Osteoblast (primary cell): ENCODE results near the gene OAS1. TPM values are rescaled to one million over a fixed set of nuclear protein-coding genes. Genes with fewer than 3 reads are reported as not detected.

ENCODE experiments used
- DNase-seq: peaks from one replicate; pipeline ENCODE4 v3.0.0; 2011; ENCODE audit warnings: low spot score, mixed read lengths; ENCODE audit not compliant: insufficient read length; ENCODE audit errors: missing footprints
- H2AFZ ChIP-seq: 2 replicates; pipeline ENCODE4 v1.6.0; 2011; ENCODE audit warnings: mild to moderate bottlenecking, low read length
- H3K27ac ChIP-seq: 2 replicates; pipeline ENCODE4 v1.5.1; 2011; ENCODE audit warnings: mild to moderate bottlenecking, low read depth, low read length, moderate library complexity
- H3K27me3 ChIP-seq: 2 replicates; pipeline ENCODE4 v1.6.0; 2012; ENCODE audit warnings: mild to moderate bottlenecking, control low read depth, inconsistent platforms, low read length, moderate library complexity; ENCODE audit not compliant: insufficient read depth
- H3K36me3 ChIP-seq: 2 replicates; pipeline ENCODE4 v1.5.1; 2011; ENCODE audit warnings: mild to moderate bottlenecking, low read length, control low read depth, moderate library complexity; ENCODE audit not compliant: insufficient read depth
- H3K4me1 ChIP-seq: 2 replicates; pipeline ENCODE4 v1.5.1; 2011; ENCODE audit warnings: mild to moderate bottlenecking, low read length, control low read depth, moderate library complexity; ENCODE audit not compliant: insufficient read depth
- H3K4me2 ChIP-seq: 2 replicates; pipeline ENCODE4 v1.6.0; 2011; ENCODE audit warnings: mild to moderate bottlenecking, low read length; ENCODE audit not compliant: insufficient read depth
- H3K4me3 ChIP-seq: fragments of 200-600 bp; sonication (generic); 3 replicates; pipeline ENCODE4 v1.5.1; 2012; ENCODE audit warnings: mild to moderate bottlenecking, low read length, inconsistent platforms; ENCODE audit not compliant: insufficient read depth
- H3K79me2 ChIP-seq: 2 replicates; pipeline ENCODE4 v1.6.0; 2012; ENCODE audit warnings: mild to moderate bottlenecking, low read length, control low read depth, inconsistent platforms; ENCODE audit not compliant: insufficient read depth
- H3K9me3 ChIP-seq: 2 replicates; pipeline ENCODE4 v1.5.1; 2011; ENCODE audit warnings: low read depth, low read length, control low read depth
- H4K20me1 ChIP-seq: 2 replicates; pipeline ENCODE4 v1.6.0; 2012; ENCODE audit warnings: mild to moderate bottlenecking, low read length, control low read depth; ENCODE audit not compliant: insufficient read depth
- total RNA-seq: library from RNA; depleted of rRNA; stranded (reverse); fragments of >200 nt; gene quantifications from 2 replicates; pipeline ENCODE4 v1.2.3, GENCODE V29; 2012
- TF ChIP-seq, protein P1 (sequence below): IDR thresholded peaks from 2 replicates; pipeline ENCODE4 v1.5.1; 2011; ENCODE audit warnings: mild to moderate bottlenecking, low read depth, low read length, moderate library complexity; ENCODE audit errors: extremely low read depth

OAS1 gene
- total RNA-seq, 1 donor, result 3.6 TPM

GRCh38 chr12:112904571-112904970 is 2.2 kb upstream of the OAS1 start:
- H3K79me2 ChIP-seq, result no peaks in the 10 kb centered on the region
- TF ChIP-seq, protein P1, sequence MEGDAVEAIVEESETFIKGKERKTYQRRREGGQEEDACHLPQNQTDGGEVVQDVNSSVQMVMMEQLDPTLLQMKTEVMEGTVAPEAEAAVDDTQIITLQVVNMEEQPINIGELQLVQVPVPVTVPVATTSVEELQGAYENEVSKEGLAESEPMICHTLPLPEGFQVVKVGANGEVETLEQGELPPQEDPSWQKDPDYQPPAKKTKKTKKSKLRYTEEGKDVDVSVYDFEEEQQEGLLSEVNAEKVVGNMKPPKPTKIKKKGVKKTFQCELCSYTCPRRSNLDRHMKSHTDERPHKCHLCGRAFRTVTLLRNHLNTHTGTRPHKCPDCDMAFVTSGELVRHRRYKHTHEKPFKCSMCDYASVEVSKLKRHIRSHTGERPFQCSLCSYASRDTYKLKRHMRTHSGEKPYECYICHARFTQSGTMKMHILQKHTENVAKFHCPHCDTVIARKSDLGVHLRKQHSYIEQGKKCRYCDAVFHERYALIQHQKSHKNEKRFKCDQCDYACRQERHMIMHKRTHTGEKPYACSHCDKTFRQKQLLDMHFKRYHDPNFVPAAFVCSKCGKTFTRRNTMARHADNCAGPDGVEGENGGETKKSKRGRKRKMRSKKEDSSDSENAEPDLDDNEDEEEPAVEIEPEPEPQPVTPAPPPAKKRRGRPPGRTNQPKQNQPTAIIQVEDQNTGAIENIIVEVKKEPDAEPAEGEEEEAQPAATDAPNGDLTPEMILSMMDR, result no peak
- peaks cover 23% of the 10 kb centered on the region for H3K4me1 ChIP-seq
- no peaks in the 10 kb centered on the region for H3K36me3 ChIP-seq
- peaks cover 9% of the 10 kb centered on the region for H3K27me3 ChIP-seq
- no peak overlapping the region for H3K4me2 ChIP-seq
- no peaks in the 10 kb centered on the region for H3K9me3 ChIP-seq
- H3K4me3 ChIP-seq, result no peak overlapping the region
- DNase-seq, result peak; percentile 86
- no peaks in the 10 kb centered on the region for H4K20me1 ChIP-seq
- no peak overlapping the region for H2AFZ ChIP-seq
- no peak overlapping the region for H3K27ac ChIP-seq

GRCh38 chr12:112905451-112906089 is 1.2 kb upstream of the OAS1 start:
- peak; percentile 82 for DNase-seq
- no peak overlapping the region for H3K27ac ChIP-seq
- TF ChIP-seq, protein P1, result no peak
- no peaks in the 10 kb centered on the region for H3K9me3 ChIP-seq
- no peaks in the 10 kb centered on the region for H4K20me1 ChIP-seq
- no peak overlapping the region for H2AFZ ChIP-seq
- H3K79me2 ChIP-seq, result no peaks in the 10 kb centered on the region
- peaks cover 23% of the 10 kb centered on the region for H3K4me1 ChIP-seq
- H3K36me3 ChIP-seq, result no peaks in the 10 kb centered on the region
- H3K4me2 ChIP-seq, result no peak overlapping the region
- peaks cover 13% of the 10 kb centered on the region for H3K27me3 ChIP-seq
- H3K4me3 ChIP-seq, result no peak overlapping the region

DNA sequence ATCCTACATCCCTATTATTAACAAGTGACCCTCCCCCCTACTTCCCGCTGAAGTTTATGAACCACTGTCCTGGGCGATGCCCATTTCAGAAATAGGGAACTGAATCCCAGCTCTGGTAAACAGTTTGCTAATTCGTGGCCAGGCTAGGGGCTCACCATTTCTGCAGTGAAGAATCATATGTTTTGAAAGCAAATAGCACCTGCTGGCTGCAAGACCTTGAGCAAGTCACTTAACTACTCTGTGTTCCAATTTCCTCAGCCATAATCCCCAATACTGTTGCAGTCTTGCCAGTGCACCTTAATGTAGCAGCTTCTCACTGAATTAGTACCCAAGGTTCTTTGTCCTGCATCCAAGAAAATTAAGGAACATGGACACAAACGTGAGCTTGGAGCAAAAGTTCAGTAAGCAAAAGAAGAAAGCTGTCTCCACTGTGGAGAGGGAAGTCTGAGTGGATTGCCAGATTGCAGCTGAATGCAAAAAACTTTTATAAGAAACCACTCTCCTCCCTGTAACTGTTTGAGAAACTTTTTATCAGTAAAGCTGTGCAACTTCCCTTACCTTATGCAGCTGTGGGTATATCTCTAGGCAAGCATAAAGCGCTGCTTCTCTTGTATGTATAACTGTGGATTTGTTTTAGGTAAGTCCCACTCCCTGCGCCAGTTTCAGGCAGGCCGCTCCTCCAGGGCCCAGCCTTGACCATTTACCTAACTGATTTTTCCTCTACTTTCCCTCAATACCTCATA is 824 bp downstream of the OAS1 start:
- H3K27me3 ChIP-seq, result peaks cover 20% of the 10 kb centered on the region
- H2AFZ ChIP-seq, result no peak overlapping the region
- H3K4me1 ChIP-seq, result peaks cover 23% of the 10 kb centered on the region
- TF ChIP-seq, protein P1, result no peak
- DNase-seq, result peak; percentile 19
- H3K4me2 ChIP-seq, result peak overlapping the region; percentile 66
- H3K9me3 ChIP-seq, result no peaks in the 10 kb centered on the region
- H3K4me3 ChIP-seq, result no peak overlapping the region
- no peaks in the 10 kb centered on the region for H3K79me2 ChIP-seq
- no peaks in the 10 kb centered on the region for H3K36me3 ChIP-seq
- no peak overlapping the region for H3K27ac ChIP-seq
- H4K20me1 ChIP-seq, result no peaks in the 10 kb centered on the region

GRCh38 chr12:112908548-112908947 is 1.8 kb downstream of the OAS1 start:
- TF ChIP-seq, protein P1, result no peak
- H4K20me1 ChIP-seq, result no peaks in the 10 kb centered on the region
- H3K27ac ChIP-seq, result no peak overlapping the region
- peaks cover 6% of the 10 kb centered on the region for H3K9me3 ChIP-seq
- no peak overlapping the region for H3K4me3 ChIP-seq
- H3K27me3 ChIP-seq, result peaks cover 21% of the 10 kb centered on the region
- no peaks in the 10 kb centered on the region for H3K36me3 ChIP-seq
- peaks cover 23% of the 10 kb centered on the region for H3K4me1 ChIP-seq
- H3K79me2 ChIP-seq, result no peaks in the 10 kb centered on the region
- no peak overlapping the region for H3K4me2 ChIP-seq
- no peak overlapping the region for H2AFZ ChIP-seq
- DNase-seq, result no peak
